Measurements from ENCODE around the gene PGK1.

PGK1 gene

GRCh38 chrX:78104447-78105176 lies 564 bp downstream of the PGK1 start:
- FAIRE-seq: no peak
- no peak for DNase-seq (ENCODE audit: insufficient read length, low spot score)
- TF ChIP-seq, protein P1, sequence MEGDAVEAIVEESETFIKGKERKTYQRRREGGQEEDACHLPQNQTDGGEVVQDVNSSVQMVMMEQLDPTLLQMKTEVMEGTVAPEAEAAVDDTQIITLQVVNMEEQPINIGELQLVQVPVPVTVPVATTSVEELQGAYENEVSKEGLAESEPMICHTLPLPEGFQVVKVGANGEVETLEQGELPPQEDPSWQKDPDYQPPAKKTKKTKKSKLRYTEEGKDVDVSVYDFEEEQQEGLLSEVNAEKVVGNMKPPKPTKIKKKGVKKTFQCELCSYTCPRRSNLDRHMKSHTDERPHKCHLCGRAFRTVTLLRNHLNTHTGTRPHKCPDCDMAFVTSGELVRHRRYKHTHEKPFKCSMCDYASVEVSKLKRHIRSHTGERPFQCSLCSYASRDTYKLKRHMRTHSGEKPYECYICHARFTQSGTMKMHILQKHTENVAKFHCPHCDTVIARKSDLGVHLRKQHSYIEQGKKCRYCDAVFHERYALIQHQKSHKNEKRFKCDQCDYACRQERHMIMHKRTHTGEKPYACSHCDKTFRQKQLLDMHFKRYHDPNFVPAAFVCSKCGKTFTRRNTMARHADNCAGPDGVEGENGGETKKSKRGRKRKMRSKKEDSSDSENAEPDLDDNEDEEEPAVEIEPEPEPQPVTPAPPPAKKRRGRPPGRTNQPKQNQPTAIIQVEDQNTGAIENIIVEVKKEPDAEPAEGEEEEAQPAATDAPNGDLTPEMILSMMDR (IDR thresholded peaks at IDR 0.05; ENCODE audit: insufficient read depth, missing control alignments): no peak

GRCh38 chrX:78105944-78106650 lies 2.0 kb downstream of the PGK1 start:
- FAIRE-seq: no peak
- TF ChIP-seq, protein P1 (IDR thresholded peaks at IDR 0.05; ENCODE audit: insufficient read depth, missing control alignments): no peak
- DNase-seq (ENCODE audit: insufficient read length, low spot score): no peak

DNA sequence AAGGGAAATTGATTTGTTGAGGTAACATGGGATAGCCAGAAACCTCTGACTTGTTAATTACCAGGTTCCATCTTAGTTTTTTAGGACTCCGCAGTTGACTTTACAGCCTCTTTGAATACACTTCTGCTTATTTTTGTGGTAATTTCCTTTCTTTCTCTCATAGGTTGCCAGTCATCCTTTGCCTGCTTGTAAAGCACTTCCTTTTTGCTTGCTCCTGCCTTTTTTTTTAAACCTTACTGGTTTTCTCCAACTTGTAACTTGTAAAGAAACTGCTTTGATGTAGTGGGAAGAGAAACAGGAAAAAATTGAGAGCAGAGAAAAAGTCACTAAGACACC lies 2.6 kb downstream of the PGK1 start:
- TF ChIP-seq, protein P1 (IDR thresholded peaks at IDR 0.05; ENCODE audit: insufficient read depth, missing control alignments): no peak
- no peak for DNase-seq (ENCODE audit: insufficient read length, low spot score)
- FAIRE-seq: no peak

GRCh38 chrX:78109458-78109857 lies 5.4 kb downstream of the PGK1 start:
- TF ChIP-seq, protein P1 (IDR thresholded peaks at IDR 0.05; ENCODE audit: insufficient read depth, missing control alignments): no peak

GRCh38 chrX:78111140-78111931 lies 7.3 kb downstream of the PGK1 start:
- TF ChIP-seq, protein P1 (IDR thresholded peaks at IDR 0.05; ENCODE audit: insufficient read depth, missing control alignments): no peak
- DNase-seq (ENCODE audit: insufficient read length, low spot score) (no peak), FAIRE-seq (peak; percentile 70)

More at GRCh38 chrX:78109458-78109857, 5.4 kb downstream of the PGK1 start:
- no peak for DNase-seq (ENCODE audit: insufficient read length, low spot score)
- no peak for FAIRE-seq

GRCh38 chrX:78116365-78116764 lies 12.3 kb downstream of the PGK1 start:
- FAIRE-seq (no peak), DNase-seq (ENCODE audit: insufficient read length, low spot score) (no peak)
- TF ChIP-seq, protein P1 (IDR thresholded peaks at IDR 0.05; ENCODE audit: insufficient read depth, missing control alignments): no peak

Data from D721Med (cell line).